Stimulated activated CD8-positive, alpha-beta memory T cell treated with anti-CD3 and anti-CD28 coated beads, Interleukin-4, amount 100 ng/mL, for 48 hours (primary cell): ENCODE data around the gene IFNG-AS1.

Source experiments
- DNase-seq: peaks from one replicate; pipeline ENCODE4 v3.0.0-alpha.2; 2020

IFNG-AS1 gene

GRCh38 chr12:67996347-67996746 lies 7.1 kb downstream of the IFNG-AS1 start:
- no peak for DNase-seq

DNA sequence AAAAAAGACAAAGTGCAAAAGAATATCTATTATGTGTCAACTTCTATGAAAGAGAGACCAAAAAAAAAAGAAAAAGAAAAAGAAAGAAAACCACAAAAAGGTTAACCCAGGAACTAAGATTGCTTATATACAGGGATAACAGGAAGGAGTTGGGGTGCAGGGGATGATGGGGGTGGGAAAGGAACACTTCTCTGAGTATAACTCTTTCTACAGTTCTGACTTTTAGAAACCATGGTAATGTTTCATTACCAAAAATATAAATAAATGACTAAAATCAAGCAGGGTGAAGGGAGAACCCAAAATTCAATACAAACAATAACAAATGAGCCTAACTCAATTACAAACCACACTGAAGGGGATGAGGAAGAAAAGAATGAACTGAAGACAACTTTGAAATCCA lies 9.1 kb downstream of the IFNG-AS1 start:
- DNase-seq: no peak

DNA sequence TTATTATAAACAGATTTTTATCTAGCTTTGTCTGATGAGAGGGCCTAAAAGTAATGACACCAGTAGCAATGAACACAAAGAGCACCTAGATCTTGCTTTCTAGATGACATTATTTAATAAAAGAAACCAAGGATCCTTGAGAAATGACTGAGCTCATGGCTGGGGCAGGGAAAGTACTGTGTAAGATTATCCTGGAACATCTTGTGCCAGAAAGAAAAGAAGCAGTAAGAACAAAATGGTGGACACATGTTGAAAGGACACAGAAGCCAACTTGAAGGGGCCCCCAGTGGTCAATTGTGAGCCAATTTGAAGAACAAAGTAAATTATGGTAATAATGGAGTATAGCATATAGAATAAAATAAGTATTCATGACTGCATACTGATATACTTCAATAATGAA lies 10.0 kb downstream of the IFNG-AS1 start:
- DNase-seq: no peak

DNA sequence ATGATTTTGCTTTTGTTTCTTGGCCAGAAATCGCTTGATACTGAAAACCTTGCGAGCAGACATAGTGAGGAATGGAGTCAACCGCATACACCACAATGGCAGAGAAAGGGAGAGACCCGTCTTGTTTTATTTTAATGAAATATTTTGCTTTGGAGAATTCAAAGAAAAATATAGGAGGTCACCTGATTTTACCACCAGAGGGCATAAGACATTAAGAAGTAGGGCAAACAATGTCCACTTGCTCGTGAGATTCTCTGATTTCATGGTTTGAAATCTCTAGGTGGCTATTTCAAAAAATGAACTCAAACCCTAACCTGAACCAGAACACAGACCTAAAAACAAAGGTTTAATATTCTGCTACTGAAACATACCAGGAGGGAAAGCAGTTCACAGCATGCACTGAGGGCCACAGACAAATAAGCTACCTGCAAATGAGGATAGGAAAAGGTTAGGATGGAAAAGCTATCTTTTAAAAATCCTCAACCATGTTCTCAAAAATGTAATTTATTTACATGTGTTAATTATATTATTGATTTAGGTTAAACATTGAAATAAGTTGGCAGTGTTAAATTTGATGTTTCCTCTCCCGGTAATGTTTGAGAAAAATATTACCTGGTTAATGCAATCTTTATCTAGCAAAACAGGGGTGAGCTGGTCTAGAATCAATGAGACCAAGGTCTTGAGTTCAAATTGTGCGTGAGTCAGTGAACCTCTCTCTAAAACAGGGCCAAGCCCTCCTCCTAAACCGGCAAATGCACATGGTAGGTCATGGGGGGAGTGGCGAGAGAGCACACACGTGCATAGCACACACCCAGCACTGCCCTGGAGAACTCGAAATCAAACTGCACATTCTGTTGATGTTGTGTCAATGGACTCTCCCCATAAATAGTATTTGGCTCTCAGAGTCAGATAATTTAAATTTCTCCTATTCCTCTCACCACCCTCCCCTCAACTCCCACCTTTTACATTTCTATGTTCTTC lies 12.5 kb downstream of the IFNG-AS1 start:
- DNase-seq: no peak

- no peak for DNase-seq
Measured at GRCh38 chr12:68003777-68004176, 14.5 kb downstream of the IFNG-AS1 start.

GRCh38 chr12:68007033-68007432 lies 17.8 kb downstream of the IFNG-AS1 start:
- no peak for DNase-seq

- DNase-seq: no peak
Measured at GRCh38 chr12:68007466-68007865, 18.2 kb downstream of the IFNG-AS1 start.

DNA sequence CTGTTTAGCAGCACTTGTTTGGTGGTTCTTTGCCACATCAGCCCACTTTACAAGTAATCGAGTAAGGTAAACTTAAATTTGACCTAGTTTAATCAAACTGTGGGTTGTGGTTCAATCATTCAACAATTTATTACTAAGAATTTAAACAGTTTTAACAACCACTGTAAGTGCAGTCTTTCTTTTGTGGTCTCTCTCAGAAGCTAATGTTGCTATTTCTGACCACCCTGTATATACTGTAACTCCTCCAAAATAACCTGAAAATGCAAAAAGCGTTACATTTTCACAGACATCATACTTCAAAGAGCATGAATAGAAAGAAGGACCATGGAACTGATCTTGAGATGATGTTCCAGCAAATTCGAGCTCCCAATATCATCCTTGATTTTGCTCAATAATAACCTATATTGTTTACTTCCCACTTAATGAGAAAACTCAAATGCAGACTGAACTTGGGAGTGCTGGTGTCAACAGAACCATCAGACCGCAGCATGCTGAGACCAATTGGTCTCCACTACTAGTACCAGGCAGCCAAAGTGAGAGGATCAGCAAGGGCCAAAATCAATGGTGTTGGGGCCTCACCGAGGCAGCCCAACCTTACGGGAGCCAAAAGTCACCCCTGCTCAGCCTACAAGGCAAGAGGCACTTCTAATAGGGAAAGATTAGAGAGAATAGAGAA lies 22.1 kb downstream of the IFNG-AS1 start:
- DNase-seq: no peak

DNA sequence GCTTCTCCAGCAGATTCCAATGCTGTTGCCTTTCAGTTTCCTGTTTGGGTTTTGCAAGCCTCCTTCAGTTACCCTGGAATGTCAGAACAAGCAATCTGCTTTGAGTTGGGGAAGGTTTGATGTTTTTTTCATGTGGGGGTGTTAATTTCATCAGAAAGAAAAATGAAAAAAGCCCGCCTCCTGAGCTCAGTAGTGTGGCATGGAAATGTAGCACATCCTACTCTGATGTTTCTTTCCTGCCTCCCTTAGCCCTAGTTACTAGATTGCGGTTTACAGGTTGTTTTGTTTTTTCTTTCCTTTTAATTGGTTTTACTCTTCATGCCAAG lies 22.6 kb downstream of the IFNG-AS1 start:
- no peak for DNase-seq

DNA sequence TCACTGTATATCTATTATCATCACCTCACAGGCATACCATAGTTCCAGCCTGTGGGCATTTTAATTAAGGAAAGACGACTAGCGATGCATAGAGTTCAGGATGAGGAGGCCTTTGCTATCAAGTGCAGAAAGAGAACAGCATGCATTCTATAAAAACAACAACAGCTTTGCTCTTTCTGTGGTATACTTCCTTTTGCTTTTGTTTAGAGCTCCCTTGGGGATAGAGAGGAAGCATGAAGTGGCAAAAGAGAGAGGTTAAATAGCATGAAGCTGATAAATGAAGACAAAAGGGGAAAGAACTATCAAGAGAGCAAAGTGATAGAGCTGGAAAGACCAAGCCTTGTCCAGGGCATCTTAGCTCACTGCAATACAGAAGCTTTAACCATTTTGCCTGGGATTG lies 23.5 kb downstream of the IFNG-AS1 start:
- DNase-seq: no peak

- no peak for DNase-seq
Measured at GRCh38 chr12:68013181-68013580, 23.9 kb downstream of the IFNG-AS1 start.

- DNase-seq: no peak
Measured at GRCh38 chr12:68016136-68016535, 26.9 kb downstream of the IFNG-AS1 start.

- DNase-seq: no peak
Measured at GRCh38 chr12:68018315-68018714, 29.1 kb downstream of the IFNG-AS1 start.

DNA sequence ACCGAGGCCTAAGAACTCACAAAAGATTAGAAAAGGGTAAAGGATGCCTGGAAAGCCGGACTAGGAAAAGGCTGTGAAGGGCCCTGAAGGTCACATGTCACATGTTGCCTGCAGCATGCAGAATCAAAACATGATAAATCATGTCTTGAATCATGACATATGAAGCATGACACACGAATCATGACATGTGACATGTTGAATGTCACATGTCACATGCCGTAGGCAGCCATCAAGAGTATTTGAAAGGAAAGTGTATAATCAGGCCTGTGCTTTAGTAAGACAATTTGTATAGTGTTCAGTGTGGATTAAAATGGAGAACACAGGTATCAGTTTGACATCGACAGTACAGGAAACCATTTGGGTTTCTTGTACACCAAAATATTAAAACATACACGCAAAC lies 30.8 kb downstream of the IFNG-AS1 start:
- no peak for DNase-seq

- DNase-seq: no peak
Measured at GRCh38 chr12:68020699-68021098, 31.5 kb downstream of the IFNG-AS1 start.

- no peak for DNase-seq
Measured at GRCh38 chr12:68028647-68029046, 39.4 kb downstream of the IFNG-AS1 start.

GRCh38 chr12:68030248-68030647 lies 41.0 kb downstream of the IFNG-AS1 start:
- DNase-seq: no peak

GRCh38 chr12:68031174-68031573 lies 41.9 kb downstream of the IFNG-AS1 start:
- DNase-seq: no peak

- no peak for DNase-seq
Measured at GRCh38 chr12:68031881-68032739, 42.9 kb downstream of the IFNG-AS1 start.

- no peak for DNase-seq
Measured at GRCh38 chr12:68034567-68034966, 45.3 kb downstream of the IFNG-AS1 start.

- no peak for DNase-seq
Measured at GRCh38 chr12:68036642-68037041, 47.4 kb downstream of the IFNG-AS1 start.

- DNase-seq: no peak
Measured at GRCh38 chr12:68037616-68038255, 48.5 kb downstream of the IFNG-AS1 start.

DNA sequence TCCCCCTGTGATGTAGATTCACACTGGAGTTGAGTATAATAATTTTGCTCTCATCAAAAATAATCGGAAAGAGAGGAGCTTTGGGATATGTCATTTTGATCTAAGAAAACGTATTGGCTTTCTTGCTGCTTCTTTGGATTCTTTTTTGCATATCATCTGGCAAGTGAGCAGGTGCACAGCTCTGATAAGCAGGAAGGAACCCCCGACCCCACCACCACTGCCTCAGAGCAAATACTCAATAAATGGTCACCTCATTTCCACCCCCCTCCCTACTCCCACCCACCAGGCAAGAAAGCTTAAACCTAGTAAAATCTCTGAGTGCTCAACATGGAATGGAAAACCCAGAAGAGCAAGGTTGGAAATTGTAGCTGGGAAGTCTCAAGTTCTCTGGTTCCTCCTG lies 49.4 kb downstream of the IFNG-AS1 start:
- no peak for DNase-seq
